HG02588 (cell line): Measurements from ENCODE around the gene SLC16A14.
"Not testable (repeated sequence)": the region's sequence is repeated elsewhere in the genome, so short reads cannot be mapped to it uniquely, and the experiment has no call there.

Experiments used
- ATAC-seq: cut with Tn5 transposase; IDR thresholded peaks from one replicate; pipeline ENCODE4 v1.9.1; 2021; ENCODE audit warnings: mild to moderate bottlenecking, moderate library complexity; ENCODE audit not compliant: unreplicated experiment

Gene SLC16A14

GRCh38 chr2:230068651-230069055 is at the start of gene SLC16A14:
TSS of gene SLC16A14 (minus strand) at chr2:230068924. CDS start at chr2:230059352, 9,572 bp downstream.
- ATAC-seq: no peak

GRCh38 chr2:230106771-230107170 is 38.0 kb upstream of the SLC16A14 start:
- no peak for ATAC-seq

GRCh38 chr2:230101967-230102366 is 33.2 kb upstream of the SLC16A14 start:
- ATAC-seq: not testable (repeated sequence)

GRCh38 chr2:230097841-230098240 is 29.1 kb upstream of the SLC16A14 start:
- no peak for ATAC-seq

GRCh38 chr2:230097424-230097823 is 28.7 kb upstream of the SLC16A14 start:
- no peak for ATAC-seq

- no peak for ATAC-seq
Measured at GRCh38 chr2:230090967-230091366, 22.2 kb upstream of the SLC16A14 start.

GRCh38 chr2:230085201-230085600 is 16.5 kb upstream of the SLC16A14 start:
- no peak for ATAC-seq

- no peak for ATAC-seq
Measured at GRCh38 chr2:230077851-230078547, 9.3 kb upstream of the SLC16A14 start.

GRCh38 chr2:230076819-230077218 is 8.1 kb upstream of the SLC16A14 start:
- ATAC-seq: no peak

- ATAC-seq: no peak
Measured at GRCh38 chr2:230075988-230076631, 7.4 kb upstream of the SLC16A14 start.

GRCh38 chr2:230071421-230071820 is 2.7 kb upstream of the SLC16A14 start:
- no peak for ATAC-seq

- no peak for ATAC-seq
Measured at GRCh38 chr2:230069402-230069801, 678 bp upstream of the SLC16A14 start.

- no peak for ATAC-seq
Measured at GRCh38 chr2:230068016-230068650, 591 bp downstream of the SLC16A14 start.

- ATAC-seq: no peak
Measured at GRCh38 chr2:230060672-230061293, 7.9 kb downstream of the SLC16A14 start.

- no peak for ATAC-seq
Measured at GRCh38 chr2:230053753-230054478, 14.8 kb downstream of the SLC16A14 start.

- no peak for ATAC-seq
Measured at GRCh38 chr2:230052299-230052698, 16.4 kb downstream of the SLC16A14 start.

- no peak for ATAC-seq
Measured at GRCh38 chr2:230050136-230050535, 18.6 kb downstream of the SLC16A14 start.

GRCh38 chr2:230048010-230048671 is 20.6 kb downstream of the SLC16A14 start:
- ATAC-seq: no peak

GRCh38 chr2:230046491-230046890 is 22.2 kb downstream of the SLC16A14 start:
- ATAC-seq: no peak

GRCh38 chr2:230043461-230043860 is 25.3 kb downstream of the SLC16A14 start:
- no peak for ATAC-seq
